Chondrocyte (in vitro differentiated cells): ENCODE results near the gene GREB1L. TPM values are rescaled to one million over a fixed set of nuclear protein-coding genes. Genes with fewer than 3 reads are reported as not detected.

Source experiments
- DNase-seq: peaks from one replicate; pipeline ENCODE4 v3.0.0; 2021; ENCODE audit warnings: mixed read lengths, low spot score
- H3K27ac Mint-ChIP-seq: one replicate; pipeline ENCODE4 v1.8.0; 2021; ENCODE audit warnings: mild to moderate bottlenecking, moderate library complexity, mixed read lengths; ENCODE audit not compliant: unreplicated experiment
- H3K27me3 Mint-ChIP-seq: 2 replicates; pipeline ENCODE4 v1.8.0; 2021; ENCODE audit warnings: low read depth, mixed read lengths
- H3K36me3 Mint-ChIP-seq: 2 replicates; pipeline ENCODE4 v1.8.0; 2021; ENCODE audit warnings: low read depth, mixed read lengths
- H3K4me1 Mint-ChIP-seq: 2 replicates; pipeline ENCODE4 v1.8.0; 2021; ENCODE audit warnings: low read depth, mild to moderate bottlenecking, mixed read lengths
- H3K4me3 Mint-ChIP-seq: one replicate; pipeline ENCODE4 v1.8.0; 2021; ENCODE audit warnings: mild to moderate bottlenecking, moderate library complexity, mixed read lengths; ENCODE audit not compliant: unreplicated experiment
- H3K9me3 Mint-ChIP-seq: 2 replicates; pipeline ENCODE4 v1.8.0; 2021; ENCODE audit warnings: low read depth, mixed read lengths
- CTCF ChIP-seq: fragments of 200-600 bp; sonication (generic); IDR thresholded peaks from 2 replicates; pipeline ENCODE4 v1.5.0; 2021; ENCODE audit warnings: antibody characterized with exemption, mild to moderate bottlenecking, moderate library complexity
- total RNA-seq: library from RNA; stranded (reverse); gene quantifications from 3 replicates; pipeline ENCODE4 v1.2.1, GENCODE V29; 2021

The GREB1L gene
- total RNA-seq, 1 donor from 2014 or later, result 2.4 TPM

- no peaks in the 10 kb centered on the region for H3K27me3 Mint-ChIP-seq
- DNase-seq, result no peak
- peak; percentile 82 for TF ChIP-seq CTCF
- peaks cover 16% of the 10 kb centered on the region for H3K4me1 Mint-ChIP-seq
- no peak overlapping the region for H3K4me3 Mint-ChIP-seq
- H3K9me3 Mint-ChIP-seq, result no peaks in the 10 kb centered on the region
- no peaks in the 10 kb centered on the region for H3K36me3 Mint-ChIP-seq
- no peak overlapping the region for H3K27ac Mint-ChIP-seq
Observed at GRCh38 chr18:21489119-21489750, 247.2 kb downstream of the GREB1L start.

- Mint-ChIP-seq H3K4me3 (no peak overlapping the region), H3K27ac (no peak overlapping the region), H3K4me1 (peaks cover 12% of the 10 kb centered on the region), H3K36me3 (no peaks in the 10 kb centered on the region), H3K9me3 (no peaks in the 10 kb centered on the region), H3K27me3 (no peaks in the 10 kb centered on the region)
- no peak for TF ChIP-seq CTCF
- no peak for DNase-seq
Observed at GRCh38 chr18:21489919-21490495, 248.0 kb downstream of the GREB1L start.

- Mint-ChIP-seq H3K9me3 (no peaks in the 10 kb centered on the region), H3K4me1 (peaks cover 6% of the 10 kb centered on the region), H3K36me3 (no peaks in the 10 kb centered on the region), H3K27me3 (no peaks in the 10 kb centered on the region), H3K27ac (no peak overlapping the region), H3K4me3 (no peak overlapping the region)
- no peak for DNase-seq
- TF ChIP-seq CTCF, result no peak
Observed at GRCh38 chr18:21490748-21491147, 248.7 kb downstream of the GREB1L start.

GRCh38 chr18:21496277-21496835 is 254.3 kb downstream of the GREB1L start:
- Mint-ChIP-seq H3K4me1 (no peaks in the 10 kb centered on the region), H3K27ac (no peak overlapping the region), H3K27me3 (no peaks in the 10 kb centered on the region), H3K9me3 (no peaks in the 10 kb centered on the region), H3K4me3 (no peak overlapping the region), H3K36me3 (peaks cover 3% of the 10 kb centered on the region)
- TF ChIP-seq CTCF, result no peak
- DNase-seq, result no peak

- no peaks in the 10 kb centered on the region for H3K4me1 Mint-ChIP-seq
- H3K4me3 Mint-ChIP-seq, result no peak overlapping the region
- no peak overlapping the region for H3K27ac Mint-ChIP-seq
- DNase-seq, result no peak
- peaks cover 3% of the 10 kb centered on the region for H3K36me3 Mint-ChIP-seq
- TF ChIP-seq CTCF, result no peak
- H3K27me3 Mint-ChIP-seq, result no peaks in the 10 kb centered on the region
- H3K9me3 Mint-ChIP-seq, result no peaks in the 10 kb centered on the region
Observed at GRCh38 chr18:21499997-21500396, 258.0 kb downstream of the GREB1L start.
